CD4-positive, alpha-beta T cell treated with Interleukin-10 for 1 hour (primary cell): Measurements from ENCODE around the gene ZNF423.
"Not testable (repeated sequence)": the region's sequence is repeated elsewhere in the genome, so short reads cannot be mapped to it uniquely, and the experiment has no call there.

ENCODE experiments used
- DNase-seq: peaks from one replicate; pipeline ENCODE4 v3.0.0-alpha.2; 2020

ZNF423 gene

DNA sequence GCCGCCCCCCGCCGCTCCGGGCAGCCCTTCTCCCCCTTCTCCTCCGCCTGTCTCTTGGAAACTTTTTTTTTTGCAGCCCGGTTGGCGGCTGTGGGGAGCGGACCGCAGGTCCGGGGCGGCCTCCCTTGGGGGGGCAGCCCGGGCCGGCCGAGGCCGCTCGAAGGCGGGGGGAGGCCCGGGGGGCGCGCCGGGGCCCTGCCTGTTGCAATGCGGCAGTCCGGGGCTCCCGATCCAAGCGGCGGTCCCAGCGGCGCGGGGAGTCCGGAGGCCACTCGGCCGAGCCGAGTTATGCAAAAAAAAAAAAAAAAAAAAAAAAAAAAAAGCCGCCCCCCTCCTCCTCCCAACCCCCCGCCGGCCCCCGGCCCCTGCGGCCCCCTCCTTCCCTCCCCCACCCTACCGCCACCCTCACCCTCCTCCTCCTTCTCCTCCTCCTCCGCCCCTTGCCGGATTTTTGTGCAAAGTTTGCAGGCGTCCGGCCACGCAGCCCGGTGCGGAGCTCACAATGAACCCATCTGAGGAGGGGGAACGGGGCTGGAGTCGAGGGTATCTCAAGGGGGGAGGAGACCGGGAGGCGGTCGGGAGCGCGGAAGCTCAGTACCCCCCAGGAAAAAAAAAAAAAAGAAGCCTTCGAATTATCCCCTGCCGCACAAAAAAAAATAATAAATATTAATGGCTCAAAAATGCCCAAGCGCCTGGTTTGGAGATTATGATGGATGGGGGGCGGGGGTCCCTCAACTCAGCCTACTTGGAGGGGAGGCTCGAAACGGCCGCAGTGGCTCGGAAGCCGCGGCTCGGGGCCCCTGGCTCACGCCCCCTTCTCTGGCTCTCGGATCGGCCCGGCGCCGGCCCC lies at the start of gene ZNF423:
Gene ZNF423, minus strand, starts transcription at position 291 of the 850 bp plus-strand sequence. CDS start 338 bp downstream, outside the sequence.
- DNase-seq, result no peak

DNA sequence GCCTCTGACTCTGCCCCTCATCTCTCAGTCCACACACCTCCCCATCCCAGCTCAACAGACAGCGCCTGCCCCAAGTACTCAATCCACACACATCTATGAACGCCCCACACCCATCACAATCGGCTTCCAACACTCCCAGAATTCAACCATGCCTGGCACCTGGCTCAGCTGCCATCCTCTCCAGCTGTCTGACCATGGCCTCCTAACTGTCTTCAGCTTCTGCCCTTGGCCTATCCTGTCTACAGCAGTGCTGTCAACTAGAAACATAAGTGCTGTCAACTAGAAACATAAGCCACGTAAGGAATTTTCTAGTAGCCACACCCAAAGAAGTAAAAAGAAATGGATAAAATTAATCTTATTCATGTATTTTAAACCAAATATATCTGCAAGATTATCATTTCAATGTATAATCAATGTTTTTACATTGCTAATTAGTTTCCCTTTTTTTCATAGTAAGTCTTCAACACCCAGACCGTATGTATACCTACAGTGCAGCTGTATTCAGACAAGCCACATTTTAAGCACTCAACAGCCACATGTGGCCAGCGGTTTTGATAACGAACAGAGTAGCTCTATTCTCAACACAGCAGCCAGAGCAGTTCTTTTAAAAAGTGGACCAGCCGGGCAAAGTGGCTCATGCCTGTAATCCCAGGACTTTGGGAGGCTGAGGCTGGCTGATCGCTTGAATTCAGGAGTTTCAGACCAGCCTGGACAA lies 48.6 kb upstream of the ZNF423 start:
- DNase-seq, result no peak

DNA sequence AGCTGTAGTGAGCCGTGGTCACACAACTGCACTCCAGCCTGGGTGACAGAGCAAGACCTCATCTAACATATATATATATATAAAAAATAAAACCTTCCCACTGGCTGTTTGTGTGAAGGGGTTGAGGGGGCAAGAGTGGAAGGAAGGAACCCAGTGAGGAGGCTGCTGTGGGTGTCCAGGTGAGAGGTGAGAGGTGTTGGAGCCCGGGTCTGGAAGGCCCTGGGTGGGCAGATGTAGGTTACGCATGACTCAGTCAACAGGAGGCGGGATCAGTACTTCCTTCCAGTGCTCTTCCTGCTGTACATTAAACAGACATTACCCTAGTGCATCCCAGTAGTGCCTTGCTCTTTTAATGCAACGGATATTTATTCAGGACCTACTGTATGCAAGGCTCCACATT lies 47.0 kb upstream of the ZNF423 start:
- no peak for DNase-seq

DNA sequence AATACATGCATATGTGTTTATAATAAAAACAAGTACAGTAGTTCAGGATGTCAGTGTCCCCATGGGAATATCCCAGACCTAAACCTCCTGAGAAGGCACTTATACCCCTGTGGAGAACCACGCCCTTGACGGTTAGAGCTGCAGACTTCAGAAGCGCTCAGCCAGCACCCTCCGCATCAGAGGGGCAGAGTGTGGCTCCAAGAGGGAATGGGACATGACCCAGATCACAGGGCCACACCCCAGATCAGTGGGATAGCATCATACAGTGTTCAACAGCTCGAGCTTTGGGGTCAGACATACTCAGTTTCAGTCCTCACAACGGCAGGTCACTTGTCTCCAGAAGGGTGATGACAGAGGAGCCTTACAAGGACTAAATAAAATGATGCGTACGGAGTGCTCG lies 45.8 kb upstream of the ZNF423 start:
- no peak for DNase-seq

DNA sequence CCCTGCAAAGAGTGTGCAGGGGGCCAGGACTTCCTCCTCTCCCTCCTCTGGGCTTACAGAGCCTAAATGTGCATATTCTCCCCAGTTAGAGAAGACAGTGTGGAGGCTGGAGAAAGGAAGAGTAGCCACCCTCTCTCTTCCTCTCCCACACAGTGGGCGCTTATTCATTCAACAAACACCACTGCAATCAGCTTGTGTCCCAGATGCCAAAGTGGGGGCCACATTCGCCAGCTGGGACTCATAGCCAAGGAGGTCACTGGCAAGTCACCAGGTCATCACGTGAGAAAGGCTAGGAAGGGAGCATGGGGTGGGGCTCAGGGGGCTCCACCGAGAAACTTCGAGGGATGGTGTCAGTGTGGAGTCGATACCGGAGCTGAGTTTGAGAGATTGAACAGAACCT lies 45.0 kb upstream of the ZNF423 start:
- DNase-seq, result no peak

- no peak for DNase-seq
Measured at GRCh38 chr16:49899991-49900695, 44.2 kb upstream of the ZNF423 start.

- DNase-seq, result no peak
Measured at GRCh38 chr16:49896447-49896964, 40.6 kb upstream of the ZNF423 start.

DNA sequence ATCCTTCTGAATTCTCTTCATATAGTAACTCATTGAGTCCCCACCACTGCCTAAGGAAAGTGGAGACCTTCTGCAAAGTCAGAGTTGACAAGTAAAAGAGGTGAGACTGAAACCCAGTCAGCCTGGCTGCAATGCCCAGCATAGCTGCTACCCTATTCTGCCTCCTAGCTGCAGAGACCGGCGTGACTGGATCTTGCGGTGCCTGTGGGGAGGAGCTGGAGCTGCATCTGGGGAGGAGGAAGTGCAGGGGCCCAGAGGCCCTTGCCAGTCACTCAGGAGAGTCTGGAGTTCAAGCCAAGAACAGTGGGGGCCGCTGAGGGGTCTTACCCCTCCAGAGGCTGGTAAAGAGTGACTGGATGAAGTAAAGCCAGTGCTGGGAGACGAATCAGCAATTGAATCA lies 35.0 kb upstream of the ZNF423 start:
- peak; percentile 2 for DNase-seq

GRCh38 chr16:49889725-49890397 lies 33.9 kb upstream of the ZNF423 start:
- DNase-seq, result no peak

DNA sequence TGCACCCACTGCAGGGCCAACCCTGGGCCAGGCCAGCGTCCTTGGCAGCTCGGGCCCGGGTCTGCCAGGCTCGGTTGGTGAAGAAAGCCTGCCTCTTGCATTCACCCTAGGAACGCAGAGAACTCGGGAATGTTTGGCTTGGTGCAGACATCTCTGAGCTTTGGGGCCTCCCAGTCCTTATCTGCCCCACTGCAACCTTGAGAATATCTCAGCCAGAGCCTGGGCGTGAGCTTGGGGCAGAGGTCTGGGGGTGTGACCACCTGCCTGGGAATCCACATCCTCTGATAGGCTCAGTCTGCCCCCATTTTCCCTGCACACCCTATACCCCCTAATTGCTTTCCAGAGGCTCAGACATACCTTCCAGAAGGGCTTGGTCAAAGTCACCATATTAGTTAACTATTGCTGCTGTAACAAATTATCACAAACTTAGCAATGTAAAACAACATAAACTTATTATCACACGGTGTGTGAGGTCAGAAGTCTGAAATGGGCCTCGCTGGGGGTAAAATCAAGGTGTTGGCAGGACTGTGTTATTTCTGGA lies 30.7 kb upstream of the ZNF423 start:
- no peak for DNase-seq

DNA sequence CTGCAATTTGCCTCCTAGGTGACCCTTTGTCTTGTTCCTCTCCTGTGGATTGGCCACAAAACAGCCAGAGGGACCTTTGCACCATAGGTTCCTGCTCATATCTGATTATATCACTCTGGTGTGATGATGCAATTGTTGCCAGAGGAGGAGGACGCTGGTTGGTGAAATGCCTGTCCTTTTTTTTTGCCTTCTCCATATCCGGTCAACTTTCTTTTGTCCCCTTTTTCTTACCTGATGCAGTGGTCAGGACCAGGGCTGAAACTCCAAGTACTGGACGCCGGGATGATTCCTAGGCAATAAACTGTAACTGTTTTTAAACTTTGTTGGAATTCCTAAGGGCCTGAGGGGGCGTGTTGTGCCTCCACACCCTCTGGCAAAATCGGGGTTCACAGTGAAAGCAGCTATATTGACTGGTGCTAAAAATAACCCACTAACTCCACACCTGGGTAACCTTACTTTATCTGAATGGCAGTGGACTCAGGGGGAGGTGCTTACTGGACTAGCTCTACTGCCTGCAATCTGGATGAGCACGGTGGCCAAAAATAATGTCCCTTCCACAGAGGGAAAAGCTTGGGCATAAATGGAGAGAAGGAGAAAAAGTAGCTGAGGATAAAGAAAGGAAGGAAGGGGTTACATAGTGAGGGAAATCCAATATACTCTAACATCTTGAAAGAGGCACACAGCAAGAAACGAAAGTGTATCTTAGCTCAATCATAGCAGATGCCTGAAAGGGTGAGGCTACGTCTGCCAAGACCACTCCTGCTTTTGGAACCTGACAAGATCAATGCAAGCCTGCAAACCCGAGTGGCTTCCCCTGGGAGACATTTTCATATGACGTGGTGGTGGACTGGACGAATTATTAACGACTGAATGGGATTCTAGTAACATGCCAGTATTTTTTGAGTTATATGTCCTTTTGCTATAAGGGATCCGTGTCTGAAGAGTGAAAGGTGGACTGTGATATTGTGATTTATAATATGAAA lies 28.4 kb upstream of the ZNF423 start:
- DNase-seq, result no peak

GRCh38 chr16:49883076-49884014 lies 27.4 kb upstream of the ZNF423 start:
- DNase-seq, result no peak

- DNase-seq, result no peak
Measured at GRCh38 chr16:49881890-49882289, 26.0 kb upstream of the ZNF423 start.

DNA sequence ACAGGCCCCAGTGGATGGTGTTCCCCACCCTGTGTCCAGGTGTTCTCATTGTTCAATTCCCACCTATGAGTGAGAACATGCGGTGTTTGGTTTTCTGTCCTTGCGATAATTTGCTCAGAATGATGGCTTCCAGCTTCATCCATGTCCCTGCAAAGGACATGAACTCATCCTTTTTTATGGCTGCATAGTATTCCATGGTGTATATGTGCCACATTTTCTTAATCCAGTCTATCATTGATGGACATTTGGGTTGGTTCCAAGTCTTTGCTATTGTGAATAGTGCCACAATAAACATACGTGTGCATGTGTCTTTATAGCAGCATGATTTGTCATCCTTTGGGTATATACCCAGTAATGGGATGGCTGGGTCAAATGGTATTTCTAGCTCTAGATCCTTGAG lies 22.6 kb upstream of the ZNF423 start:
- not testable (repeated sequence) for DNase-seq

- DNase-seq, result no peak
Measured at GRCh38 chr16:49876716-49877129, 20.8 kb upstream of the ZNF423 start.

DNA sequence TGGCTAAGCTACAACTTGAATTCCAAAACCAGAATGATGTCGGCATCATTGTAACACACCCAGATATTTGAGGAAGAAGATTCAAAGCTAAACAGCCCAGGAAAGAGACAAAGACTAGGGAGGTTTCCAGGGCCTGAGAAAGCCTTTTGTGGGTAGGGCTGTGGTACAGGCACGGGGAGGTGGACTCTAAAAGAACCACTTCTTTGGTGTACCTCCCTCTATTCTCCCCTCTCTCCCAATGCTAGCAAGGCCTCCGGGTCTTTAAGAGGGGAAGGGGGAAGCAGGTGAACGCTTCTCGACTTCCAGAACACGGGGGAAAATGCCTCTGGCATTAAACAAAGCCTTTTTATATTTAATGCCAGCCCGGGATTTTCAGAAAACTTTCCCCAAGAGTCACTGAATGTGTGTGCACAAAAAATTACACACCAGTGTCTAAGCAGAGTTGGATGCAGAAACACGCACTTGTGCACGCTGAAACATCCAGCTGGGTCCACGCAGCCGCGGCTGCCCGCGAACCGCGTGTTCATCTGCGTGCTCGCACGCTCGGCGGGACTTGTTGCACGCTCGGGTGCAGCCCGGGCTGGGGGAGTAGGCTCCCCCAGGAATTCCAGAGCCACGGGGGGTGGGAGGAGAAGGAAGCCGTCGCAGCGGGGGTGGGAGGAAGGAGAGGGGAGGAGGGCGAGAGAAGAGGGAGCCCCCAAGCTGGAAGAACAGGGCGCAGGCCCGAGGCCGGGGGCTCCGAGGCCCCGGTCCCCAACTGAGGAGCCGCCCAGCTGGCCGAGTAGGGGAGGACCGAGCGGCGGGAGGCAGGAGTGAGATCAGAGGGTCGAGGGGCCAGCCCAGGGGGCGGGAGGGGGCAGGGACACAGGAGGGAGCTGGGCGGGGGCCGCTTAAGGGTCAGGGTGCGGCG lies 20.1 kb upstream of the ZNF423 start:
- DNase-seq, result no peak

DNA sequence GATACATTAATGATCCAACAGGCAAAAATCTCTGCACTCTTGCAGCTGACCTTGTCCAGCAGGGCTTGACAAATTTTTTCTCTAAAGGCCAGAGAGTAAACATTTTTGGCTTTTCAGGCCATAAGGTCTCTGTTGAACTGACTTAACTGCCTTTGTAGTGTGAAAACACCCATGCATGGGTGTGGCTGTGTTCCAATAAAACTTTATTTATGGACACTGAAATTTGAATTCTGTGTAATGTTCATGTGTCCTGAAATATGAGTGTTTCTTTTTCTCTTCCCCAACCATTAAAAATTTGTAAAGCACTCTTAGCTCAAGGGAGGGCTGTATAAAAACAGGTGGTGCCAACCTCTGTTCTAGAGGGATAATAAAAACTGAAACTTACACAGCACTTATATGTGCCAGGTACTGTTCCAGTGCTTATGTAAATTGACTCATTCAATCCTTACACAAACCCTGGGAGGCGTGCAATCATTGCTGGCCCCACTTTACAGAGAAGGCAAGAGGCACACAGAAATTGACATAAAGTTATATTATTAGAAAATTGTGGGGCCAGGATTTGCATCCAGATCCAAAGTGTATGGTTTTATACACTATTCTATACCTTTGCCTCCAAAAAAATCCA lies 18.8 kb upstream of the ZNF423 start:
- no peak for DNase-seq

- not testable (repeated sequence) for DNase-seq
Measured at GRCh38 chr16:49871824-49872223, 15.9 kb upstream of the ZNF423 start.
